ENCODE results near the gene PCSK4.
A peak's percentile ranks its signal among the peaks of the same experiment; 100 is the strongest.
"Not testable (repeated sequence)": the region's sequence is repeated elsewhere in the genome, so short reads cannot be mapped to it uniquely, and the experiment has no call there.

PCSK4 gene

GRCh38 chr19:1453525-1454364, 36.4 kb downstream of the PCSK4 start:
- DNase-seq (ENCODE audit: low spot score): no peak

- DNase-seq (ENCODE audit: low spot score): no peak
Observed at GRCh38 chr19:1452802-1453524, 37.2 kb downstream of the PCSK4 start.

GRCh38 chr19:1451916-1452801, 38.0 kb downstream of the PCSK4 start:
- DNase-seq (ENCODE audit: low spot score): no peak

- no peak for DNase-seq (ENCODE audit: low spot score)
Observed at GRCh38 chr19:1450735-1451731, 39.1 kb downstream of the PCSK4 start.

GRCh38 chr19:1449467-1450442, 40.4 kb downstream of the PCSK4 start, which contains the start of gene APC2:
APC2 (plus strand) TSS chr19:1450121; CDS start chr19:1453002, 2,881 bp downstream.
- DNase-seq (ENCODE audit: low spot score): no peak

- no peak for DNase-seq (ENCODE audit: low spot score)
Observed at GRCh38 chr19:1447944-1448343, 42.2 kb downstream of the PCSK4 start.

GRCh38 chr19:1447504-1447903, 42.6 kb downstream of the PCSK4 start:
- DNase-seq (ENCODE audit: low spot score): no peak

GRCh38 chr19:1446713-1447481, 43.3 kb downstream of the PCSK4 start:
- DNase-seq (ENCODE audit: low spot score): no peak

GRCh38 chr19:1445932-1446712, 44.0 kb downstream of the PCSK4 start:
- DNase-seq (ENCODE audit: low spot score): no peak

GRCh38 chr19:1445185-1445931, 44.8 kb downstream of the PCSK4 start:
- peak; percentile 88 for DNase-seq (ENCODE audit: low spot score)

GRCh38 chr19:1441677-1442438, 48.3 kb downstream of the PCSK4 start:
- DNase-seq (ENCODE audit: low spot score): no peak

- no peak for DNase-seq (ENCODE audit: low spot score)
Observed at GRCh38 chr19:1441022-1441426, 49.1 kb downstream of the PCSK4 start.

GRCh38 chr19:1440418-1440801, 49.7 kb downstream of the PCSK4 start:
- DNase-seq (ENCODE audit: low spot score): no peak

GRCh38 chr19:1439525-1440417, 50.4 kb downstream of the PCSK4 start:
- DNase-seq (ENCODE audit: low spot score): not testable (repeated sequence)

GRCh38 chr19:1438933-1439354, 51.2 kb downstream of the PCSK4 start:
- no peak for DNase-seq (ENCODE audit: low spot score)
